ENCODE results near the gene CACUL1.
"Not testable (repeated sequence)": the region's sequence is repeated elsewhere in the genome, so short reads cannot be mapped to it uniquely, and the experiment has no call there.

Gene CACUL1

GRCh38 chr10:118682533-118682932 lies 72.2 kb downstream of the CACUL1 start:
- no peak for DNase-seq (ENCODE audit: low spot score)

- DNase-seq (ENCODE audit: low spot score) = no peak
These were observed 74.6 kb downstream of the CACUL1 start for GRCh38 chr10:118680197-118680596.

GRCh38 chr10:118674226-118674919 lies 80.4 kb downstream of the CACUL1 start:
- no peak for DNase-seq (ENCODE audit: low spot score)

GRCh38 chr10:118672766-118673715 lies 81.7 kb downstream of the CACUL1 start:
- DNase-seq (ENCODE audit: low spot score) = no peak

GRCh38 chr10:118672153-118672552 lies 82.6 kb downstream of the CACUL1 start:
- DNase-seq (ENCODE audit: low spot score) = no peak

GRCh38 chr10:118671221-118671620 lies 83.5 kb downstream of the CACUL1 start:
- not testable (repeated sequence) for DNase-seq (ENCODE audit: low spot score)

- DNase-seq (ENCODE audit: low spot score) = no peak
These were observed 84.2 kb downstream of the CACUL1 start for GRCh38 chr10:118670472-118671124.

GRCh38 chr10:118669835-118670234 lies 84.9 kb downstream of the CACUL1 start:
- no peak for DNase-seq (ENCODE audit: low spot score)

- no peak for DNase-seq (ENCODE audit: low spot score)
These were observed 85.6 kb downstream of the CACUL1 start for GRCh38 chr10:118669020-118669791.

GRCh38 chr10:118668228-118668952 lies 86.4 kb downstream of the CACUL1 start:
- DNase-seq (ENCODE audit: low spot score) = no peak

GRCh38 chr10:118667732-118668131 lies 87.0 kb downstream of the CACUL1 start:
- DNase-seq (ENCODE audit: low spot score) = no peak

GRCh38 chr10:118666350-118666749 lies 88.4 kb downstream of the CACUL1 start:
- no peak for DNase-seq (ENCODE audit: low spot score)

GRCh38 chr10:118664321-118664720 lies 90.4 kb downstream of the CACUL1 start:
- no peak for DNase-seq (ENCODE audit: low spot score)

- no peak for DNase-seq (ENCODE audit: low spot score)
These were observed 91.6 kb downstream of the CACUL1 start for GRCh38 chr10:118663176-118663575.

GRCh38 chr10:118662228-118663035 lies 92.3 kb downstream of the CACUL1 start:
- no peak for DNase-seq (ENCODE audit: low spot score)

GRCh38 chr10:118658762-118659161 lies 96.0 kb downstream of the CACUL1 start:
- no peak for DNase-seq (ENCODE audit: low spot score)

- DNase-seq (ENCODE audit: low spot score) = not testable (repeated sequence)
These were observed 96.6 kb downstream of the CACUL1 start for GRCh38 chr10:118658168-118658567.

GRCh38 chr10:118645294-118645693 lies 109.5 kb downstream of the CACUL1 start:
- DNase-seq (ENCODE audit: low spot score) = not testable (repeated sequence)

GRCh38 chr10:118642228-118642627 lies 112.5 kb downstream of the CACUL1 start:
- DNase-seq (ENCODE audit: low spot score) = no peak

- no peak for DNase-seq (ENCODE audit: low spot score)
These were observed 116.1 kb downstream of the CACUL1 start for GRCh38 chr10:118638680-118639079.
